ENCODE data around the gene SARS1. TPM values are rescaled to one million over a fixed set of nuclear protein-coding genes. Genes with fewer than 3 reads are reported as not detected.

SARS1 gene
- total RNA-seq, 1 donor from 2014 or later, result 555 TPM

DNA sequence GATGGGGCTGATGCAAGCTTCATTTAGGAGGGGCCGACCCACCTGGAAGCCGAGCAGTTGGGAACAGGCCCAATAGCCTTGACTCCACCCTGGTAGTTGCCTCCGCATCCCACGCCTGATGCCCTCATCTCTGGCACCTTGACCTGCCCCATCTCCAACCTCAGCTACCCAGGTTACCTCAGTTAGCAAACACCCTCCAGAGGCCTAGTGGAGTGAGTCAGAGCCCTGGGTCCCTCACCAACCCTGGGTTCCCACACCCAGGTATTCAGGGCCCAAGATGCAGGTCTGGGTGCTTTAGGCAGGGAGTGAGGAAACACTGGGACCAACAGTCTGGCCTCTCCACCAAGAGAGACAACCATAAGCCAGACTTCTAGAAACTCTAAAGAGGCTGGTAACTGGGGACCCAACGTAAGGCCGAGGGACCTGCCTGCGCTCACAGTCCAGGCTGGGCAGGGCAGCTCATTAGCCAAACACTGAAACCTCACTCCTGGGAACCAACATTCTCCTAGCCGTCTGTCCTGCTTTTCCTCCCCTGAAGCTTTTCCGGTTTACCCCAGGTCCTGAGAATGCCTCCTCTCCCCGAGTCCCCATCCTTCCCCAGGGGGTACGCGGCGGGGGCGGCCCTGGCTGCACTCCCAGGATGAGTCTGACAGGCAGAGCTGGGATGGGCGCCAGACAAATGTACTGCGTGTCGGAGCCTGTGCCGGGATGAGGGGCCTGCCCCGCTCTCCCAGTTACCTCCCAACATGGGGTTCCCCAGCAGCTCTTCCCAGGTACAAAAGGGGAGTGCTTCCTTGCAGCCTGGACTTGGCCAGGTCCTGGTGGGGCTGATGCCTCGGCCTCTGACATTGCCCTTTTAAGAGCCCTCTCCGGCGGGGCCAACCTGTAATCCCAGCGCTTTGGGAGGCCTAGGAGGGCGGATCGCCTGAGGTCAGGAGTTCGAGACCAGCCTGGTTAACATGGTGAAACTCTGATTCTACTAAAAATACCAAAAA, 26.7 kb downstream of the SARS1 start:
- peaks cover 42% of the 10 kb centered on the region for H3K4me1 Mint-ChIP-seq (ENCODE audit: low read depth, unreplicated experiment)
- H3K4me3 Mint-ChIP-seq (ENCODE audit: unreplicated experiment), result no peak overlapping the region

DNA sequence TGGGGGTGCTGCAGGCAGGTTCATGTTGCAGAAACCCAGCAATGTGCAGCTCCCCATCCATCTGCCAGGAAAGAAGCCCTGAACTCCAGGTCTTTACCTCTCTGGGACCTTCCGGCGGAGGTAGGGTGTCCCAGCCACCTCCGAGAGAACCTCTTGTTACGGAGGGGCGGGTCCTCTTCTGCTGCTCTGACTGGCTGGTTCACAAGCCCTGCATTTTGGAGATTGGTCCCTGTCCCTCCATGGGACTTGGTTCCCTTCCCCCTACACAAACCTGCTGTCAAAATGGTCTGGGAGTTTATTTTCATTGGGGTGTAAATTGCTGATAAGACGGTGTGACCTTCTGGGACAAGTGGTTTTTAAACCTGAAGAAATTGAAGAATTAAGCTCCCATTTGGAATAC, 27.6 kb downstream of the SARS1 start:
- no peak for TF ChIP-seq CTCF (IDR thresholded peaks at IDR 0.05; ENCODE audit: partially characterized antibody, unreplicated experiment)
- peak; percentile 15 for DNase-seq
- Mint-ChIP-seq H3K27me3 (ENCODE audit: unreplicated experiment) (peaks cover 31% of the 10 kb centered on the region), H3K27ac (ENCODE audit: unreplicated experiment) (peak overlapping the region; percentile 90), H3K9me3 (ENCODE audit: unreplicated experiment) (peaks cover 35% of the 10 kb centered on the region), H3K4me3 (ENCODE audit: unreplicated experiment) (no peak overlapping the region), H3K4me1 (ENCODE audit: low read depth, unreplicated experiment) (peaks cover 42% of the 10 kb centered on the region), H3K36me3 (ENCODE audit: unreplicated experiment) (no peaks in the 10 kb centered on the region)

More for the DNA sequence above, 26.7 kb downstream of the SARS1 start:
- TF ChIP-seq CTCF (IDR thresholded peaks at IDR 0.05; ENCODE audit: partially characterized antibody, unreplicated experiment), result peak; percentile 11
- H3K36me3 Mint-ChIP-seq (ENCODE audit: unreplicated experiment), result no peaks in the 10 kb centered on the region
- H3K27ac Mint-ChIP-seq (ENCODE audit: unreplicated experiment), result peak overlapping the region; percentile 43
- peak; percentile 49 for DNase-seq
- peaks cover 31% of the 10 kb centered on the region for H3K27me3 Mint-ChIP-seq (ENCODE audit: unreplicated experiment)
- peaks cover 36% of the 10 kb centered on the region for H3K9me3 Mint-ChIP-seq (ENCODE audit: unreplicated experiment)

- Mint-ChIP-seq H3K36me3 (ENCODE audit: unreplicated experiment) (no peaks in the 10 kb centered on the region), H3K9me3 (ENCODE audit: unreplicated experiment) (peaks cover 35% of the 10 kb centered on the region), H3K27me3 (ENCODE audit: unreplicated experiment) (peaks cover 34% of the 10 kb centered on the region), H3K4me3 (ENCODE audit: unreplicated experiment) (peak overlapping the region; percentile 44), H3K4me1 (ENCODE audit: low read depth, unreplicated experiment) (peaks cover 47% of the 10 kb centered on the region), H3K27ac (ENCODE audit: unreplicated experiment) (peak overlapping the region; percentile 90)
- no peak for TF ChIP-seq CTCF (IDR thresholded peaks at IDR 0.05; ENCODE audit: partially characterized antibody, unreplicated experiment)
- DNase-seq, result peak; percentile 26
Measured at GRCh38 chr1:109241841-109242345, 28.2 kb downstream of the SARS1 start.

DNA sequence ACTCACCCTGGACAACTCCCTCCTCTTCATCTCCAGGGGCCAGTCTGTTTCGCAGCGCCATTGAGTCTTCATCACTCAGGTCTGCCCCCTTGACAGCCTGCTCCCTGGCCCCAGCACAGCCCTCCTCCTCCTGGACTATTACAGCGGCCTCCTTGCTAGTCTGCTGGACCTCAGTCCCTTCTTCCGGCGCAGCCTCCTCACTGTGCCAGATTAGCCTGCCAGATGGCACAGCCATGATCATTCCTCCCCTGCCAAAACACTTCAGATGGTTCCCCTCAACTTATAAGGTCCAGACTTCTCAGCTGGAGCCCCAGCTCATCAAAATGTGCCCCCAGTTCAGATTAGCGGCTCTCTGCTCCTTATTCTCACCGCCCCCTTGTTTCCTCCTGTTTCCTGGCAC, 28.7 kb downstream of the SARS1 start:
- Mint-ChIP-seq H3K27ac (ENCODE audit: unreplicated experiment) (peak overlapping the region; percentile 90), H3K9me3 (ENCODE audit: unreplicated experiment) (peaks cover 35% of the 10 kb centered on the region), H3K4me1 (ENCODE audit: low read depth, unreplicated experiment) (peaks cover 49% of the 10 kb centered on the region)

More for the DNA sequence above, 28.7 kb downstream of the SARS1 start:
- H3K36me3 Mint-ChIP-seq (ENCODE audit: unreplicated experiment), result no peaks in the 10 kb centered on the region
- peak overlapping the region; percentile 53 for H3K4me3 Mint-ChIP-seq (ENCODE audit: unreplicated experiment)
- TF ChIP-seq CTCF (IDR thresholded peaks at IDR 0.05; ENCODE audit: partially characterized antibody, unreplicated experiment), result no peak
- no peak for DNase-seq
- peaks cover 34% of the 10 kb centered on the region for H3K27me3 Mint-ChIP-seq (ENCODE audit: unreplicated experiment)
